ENCODE measurements around the gene NACC2.

Gene NACC2

GRCh38 chr9:135961277-135961715 lies 133.8 kb downstream of the NACC2 start, which contains the start of gene UBAC1:
Gene UBAC1, minus strand, starts transcription at chr9:135961373. Its CDS starts 211 bp downstream, at chr9:135961162.
- peak; percentile 92 for DNase-seq (ENCODE audit: low read depth)

GRCh38 chr9:135960411-135961276 lies 134.4 kb downstream of the NACC2 start:
- no peak for DNase-seq (ENCODE audit: low read depth)

- DNase-seq (ENCODE audit: low read depth) = no peak
These were observed 135.3 kb downstream of the NACC2 start for GRCh38 chr9:135959814-135960213.

GRCh38 chr9:135958485-135958884 lies 136.6 kb downstream of the NACC2 start:
- no peak for DNase-seq (ENCODE audit: low read depth)

- no peak for DNase-seq (ENCODE audit: low read depth)
These were observed 137.7 kb downstream of the NACC2 start for GRCh38 chr9:135957431-135957830.

GRCh38 chr9:135956802-135957174 lies 138.3 kb downstream of the NACC2 start:
- no peak for DNase-seq (ENCODE audit: low read depth)
